GM04503 (cell line): Measurements from ENCODE around the gene PKN1.
A peak's percentile ranks its signal among the peaks of the same experiment; 100 is the strongest.
"Not testable (repeated sequence)": the region's sequence is repeated elsewhere in the genome, so short reads cannot be mapped to it uniquely, and the experiment has no call there.

Experiments used
- DNase-seq: peaks from one replicate; pipeline ENCODE4 v3.0.0-alpha.2; 2012; ENCODE audit warnings: low read depth

Gene PKN1

GRCh38 chr19:14430712-14431111 is 2.4 kb upstream of the PKN1 start:
- no peak for DNase-seq

GRCh38 chr19:14433554-14434501 is 722 bp downstream of the PKN1 start:
- no peak for DNase-seq

- peak; percentile 58 for DNase-seq
These were observed 1.6 kb downstream of the PKN1 start for GRCh38 chr19:14434543-14435319.

- no peak for DNase-seq
These were observed 2.4 kb downstream of the PKN1 start for GRCh38 chr19:14435320-14436050.

- DNase-seq = no peak
These were observed 4.6 kb downstream of the PKN1 start for GRCh38 chr19:14437578-14438140.

- no peak for DNase-seq
These were observed 5.9 kb downstream of the PKN1 start for GRCh38 chr19:14439014-14439413.

GRCh38 chr19:14440049-14440448 is 6.9 kb downstream of the PKN1 start:
- no peak for DNase-seq

- DNase-seq = no peak
These were observed 8.2 kb downstream of the PKN1 start for GRCh38 chr19:14441041-14441938.

- DNase-seq = no peak
These were observed 10.0 kb downstream of the PKN1 start for GRCh38 chr19:14442891-14443631.

- DNase-seq = no peak
These were observed 10.6 kb downstream of the PKN1 start for GRCh38 chr19:14443632-14444216.

- DNase-seq = no peak
These were observed 13.4 kb downstream of the PKN1 start for GRCh38 chr19:14446336-14447036.

GRCh38 chr19:14449321-14449720 is 16.2 kb downstream of the PKN1 start:
- no peak for DNase-seq

- no peak for DNase-seq
These were observed 17.2 kb downstream of the PKN1 start for GRCh38 chr19:14450168-14450874.

- no peak for DNase-seq
These were observed 17.8 kb downstream of the PKN1 start for GRCh38 chr19:14450876-14451275.

GRCh38 chr19:14452303-14452702 is 19.2 kb downstream of the PKN1 start:
- not testable (repeated sequence) for DNase-seq

- DNase-seq = no peak
These were observed 26.6 kb downstream of the PKN1 start for GRCh38 chr19:14459703-14460102.

GRCh38 chr19:14460935-14461334 is 27.8 kb downstream of the PKN1 start:
- no peak for DNase-seq

GRCh38 chr19:14462401-14462800 is 29.3 kb downstream of the PKN1 start:
- not testable (repeated sequence) for DNase-seq

GRCh38 chr19:14463747-14464146 is 30.6 kb downstream of the PKN1 start:
- no peak for DNase-seq
